Choroid plexus epithelial cell (primary cell): ENCODE results near the gene ITGA2B.

Source experiments
- DNase-seq: peaks from one replicate; pipeline ENCODE4 v3.0.0-alpha.2; 2010; ENCODE audit warnings: low read depth
- H3K4me3 ChIP-seq: 2 replicates; pipeline ENCODE4 v1.5.1; 2011; ENCODE audit warnings: low read depth, mild to moderate bottlenecking, control low read depth, low read length, moderate library complexity
- CTCF ChIP-seq: conservative IDR thresholded peaks from 2 replicates; pipeline ENCODE4 v1.5.1; 2011; ENCODE audit warnings: low read depth, mild to moderate bottlenecking, control low read depth, inconsistent platforms, low read length, moderate library complexity

ITGA2B gene

DNA sequence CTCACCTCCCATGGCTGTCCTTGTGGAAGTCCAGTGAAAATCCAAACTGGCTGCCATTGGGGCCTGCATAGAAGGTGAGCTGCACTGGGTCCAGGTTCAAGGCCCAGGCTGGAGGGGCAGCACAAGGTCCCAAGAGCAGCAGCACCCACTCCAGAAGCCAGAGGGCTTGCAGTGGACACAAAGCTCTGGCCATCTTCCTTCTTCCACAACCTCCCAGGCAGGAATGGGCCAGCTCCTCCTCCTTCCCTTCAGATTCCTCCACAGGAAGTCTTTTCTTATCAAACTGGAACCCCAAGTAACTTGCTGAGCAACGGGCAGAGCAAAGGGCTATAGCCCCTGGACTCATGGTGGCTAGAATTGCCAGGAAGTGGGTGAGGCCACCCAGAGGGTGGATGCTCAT lies at the start of gene ITGA2B:
Gene ITGA2B, minus strand, starts transcription at position 369 of the 400 bp plus-strand sequence. Its CDS starts 176 bp downstream, at position 193.
- DNase-seq, result no peak
- no peak within 1 kb of the TSS for H3K4me3 ChIP-seq
- no peak for TF ChIP-seq CTCF

DNA sequence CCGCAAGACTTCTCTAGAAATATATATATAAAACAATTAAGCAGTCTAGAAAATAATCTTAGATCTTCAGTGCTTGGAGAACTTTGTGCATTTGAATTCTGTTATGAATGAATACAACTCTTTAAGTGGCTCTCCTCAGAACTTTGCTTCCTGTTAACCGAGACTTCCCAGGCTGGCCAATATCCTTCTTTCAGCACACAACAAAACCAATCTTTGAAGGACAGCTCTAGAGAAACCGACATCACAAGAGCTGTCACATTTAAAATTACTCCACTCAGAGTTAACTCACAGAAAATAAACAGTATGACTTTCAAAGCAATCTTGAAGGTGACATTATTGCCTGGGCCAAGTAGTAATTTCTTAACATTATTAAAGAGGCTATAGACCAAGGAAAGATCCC lies 49.7 kb upstream of the ITGA2B start:
- DNase-seq, result no peak
- no peak for TF ChIP-seq CTCF
- H3K4me3 ChIP-seq, result no peak overlapping the region

DNA sequence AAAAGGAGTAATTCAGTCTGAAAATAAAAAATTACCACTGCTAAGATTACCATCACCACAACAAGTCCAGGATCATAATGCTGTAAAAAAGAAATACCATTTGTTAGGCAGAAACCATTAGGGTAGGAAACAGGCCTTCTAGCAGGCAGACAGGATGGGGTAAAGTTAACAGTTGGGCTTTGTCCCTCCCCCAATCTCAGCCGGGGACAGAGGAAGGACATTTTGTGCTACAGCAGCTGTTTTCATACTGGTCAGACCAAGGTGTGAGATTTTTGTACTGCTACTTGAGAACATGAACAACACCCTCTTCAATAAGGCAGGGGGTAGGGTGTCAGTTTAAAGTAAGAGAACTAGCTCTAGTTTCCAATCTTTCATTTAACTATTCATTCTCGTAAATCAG lies 49.2 kb upstream of the ITGA2B start:
- peak; percentile 49 for DNase-seq
- TF ChIP-seq CTCF, result no peak
- no peak overlapping the region for H3K4me3 ChIP-seq

- no peak for DNase-seq
- no peak for TF ChIP-seq CTCF
- no peak overlapping the region for H3K4me3 ChIP-seq
These were observed 46.9 kb upstream of the ITGA2B start for GRCh38 chr17:44436336-44436735.

DNA sequence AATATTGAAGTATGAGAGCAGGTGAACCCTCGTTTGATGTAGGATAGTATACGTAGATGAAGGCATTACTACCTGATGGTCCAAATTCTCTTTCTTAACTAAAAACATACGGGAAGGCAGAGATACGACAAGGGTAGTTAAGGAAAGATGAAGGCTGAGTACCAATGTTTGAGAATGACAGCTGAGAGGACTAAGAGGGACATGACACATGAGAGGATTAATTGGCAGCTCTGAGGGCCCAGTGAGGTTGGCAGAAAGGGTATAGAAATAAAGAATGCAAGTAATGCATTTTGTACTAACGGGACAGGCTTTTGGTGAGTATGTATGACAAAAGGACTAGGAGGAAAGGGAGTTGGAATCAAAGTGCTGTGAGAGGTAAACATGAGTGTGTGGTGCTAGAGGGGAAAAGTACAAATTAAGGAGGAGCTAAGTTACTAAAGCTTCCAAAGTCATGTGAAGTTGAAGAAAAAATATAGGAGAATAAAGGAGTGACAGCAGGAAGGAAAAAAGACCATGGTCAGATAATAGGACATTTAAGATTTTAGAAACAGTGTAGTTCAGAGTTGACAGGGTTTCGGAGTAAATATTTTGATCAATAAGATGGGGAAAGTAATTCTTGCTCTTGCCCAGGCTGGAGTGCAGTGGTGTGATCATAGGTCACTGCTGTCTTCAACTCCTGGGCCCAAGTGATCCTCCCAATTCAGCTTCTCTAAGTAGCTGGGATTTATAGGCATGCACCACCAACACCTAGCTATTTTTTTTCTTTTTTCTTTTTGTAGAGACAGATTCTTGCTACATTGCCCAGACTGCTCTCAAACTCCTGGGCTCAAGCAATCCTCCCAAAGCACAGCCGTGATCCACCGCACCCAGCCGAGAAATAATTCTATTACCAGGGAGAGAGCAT lies 43.1 kb upstream of the ITGA2B start:
- no peak for DNase-seq
- no peak overlapping the region for H3K4me3 ChIP-seq
- TF ChIP-seq CTCF, result no peak

- DNase-seq, result no peak
- TF ChIP-seq CTCF, result no peak
- no peak overlapping the region for H3K4me3 ChIP-seq
These were observed 35.5 kb upstream of the ITGA2B start for GRCh38 chr17:44424828-44425461.

GRCh38 chr17:44417553-44417952 lies 28.1 kb upstream of the ITGA2B start:
- H3K4me3 ChIP-seq, result no peak overlapping the region
- DNase-seq, result peak; percentile 75
- TF ChIP-seq CTCF, result no peak
